HCT116 (cell line): ENCODE measurements around the gene SLC7A8.

Experiments
- CEBPB ChIP-seq: IDR thresholded peaks from 2 replicates; pipeline ENCODE4 v1.6.1; 2012; ENCODE audit warnings: low read depth
- CTCF ChIP-seq, 3 experiments: fragments of 200-600 bp in 1 of 3; sonication (generic) in 1 of 3; IDR thresholded peaks in 2 of 3; conservative IDR thresholded peaks in 1 of 3; 2 replicates each; pipeline ENCODE4 v1.5.1; 2012 to 2017; ENCODE audit warnings: low read depth in 2 of 3, low read length in 2 of 3, antibody characterized with exemption in 1 of 3, borderline replicate concordance in 1 of 3, control low read depth in 1 of 3, mild to moderate bottlenecking in 1 of 3, mixed read lengths in 1 of 3, mixed run types in 1 of 3, moderate library complexity in 1 of 3; ENCODE audit not compliant: insufficient read depth in 1 of 3
- EZH2 ChIP-seq: fragments of 200-600 bp; sonication (generic); IDR thresholded peaks from 2 replicates; pipeline ENCODE4 v1.6.1; 2017; ENCODE audit warnings: antibody characterized with exemption, mixed run types
- EZH2phosphoT487 ChIP-seq: fragments of 200-600 bp; IDR thresholded peaks from 2 replicates; pipeline ENCODE4 v1.6.1; 2018; ENCODE audit warnings: antibody characterized with exemption, borderline replicate concordance
- JUND ChIP-seq: IDR thresholded peaks from 2 replicates; pipeline ENCODE4 v1.6.1; 2012
- POLR2A ChIP-seq: IDR thresholded peaks from 2 replicates; pipeline ENCODE4 v1.7.0; 2011; ENCODE audit warnings: borderline replicate concordance; ENCODE audit not compliant: insufficient read depth, insufficient read length; ENCODE audit errors: extremely low read depth
- POLR2AphosphoS5 ChIP-seq: IDR thresholded peaks from 2 replicates; pipeline ENCODE4 v1.6.1; 2011; ENCODE audit warnings: mild to moderate bottlenecking, low read depth, low read length, moderate library complexity
- RAD21 ChIP-seq: IDR thresholded peaks from 2 replicates; pipeline ENCODE4 v1.6.1; 2012; ENCODE audit warnings: low read depth, mild to moderate bottlenecking
- REST ChIP-seq: IDR thresholded peaks from 2 replicates; pipeline ENCODE4 v1.6.1; 2012; ENCODE audit warnings: low read depth
- SP1 ChIP-seq: IDR thresholded peaks from 2 replicates; pipeline ENCODE4 v1.6.1; 2012; ENCODE audit warnings: low read depth
- ZNF274 ChIP-seq: fragments of 200-500 bp; sonication (Bioruptor generic); IDR thresholded peaks from 2 replicates; pipeline ENCODE4 v1.6.1; 2014; ENCODE audit warnings: mild to moderate bottlenecking, low read depth, low read length, inconsistent platforms

DNA sequence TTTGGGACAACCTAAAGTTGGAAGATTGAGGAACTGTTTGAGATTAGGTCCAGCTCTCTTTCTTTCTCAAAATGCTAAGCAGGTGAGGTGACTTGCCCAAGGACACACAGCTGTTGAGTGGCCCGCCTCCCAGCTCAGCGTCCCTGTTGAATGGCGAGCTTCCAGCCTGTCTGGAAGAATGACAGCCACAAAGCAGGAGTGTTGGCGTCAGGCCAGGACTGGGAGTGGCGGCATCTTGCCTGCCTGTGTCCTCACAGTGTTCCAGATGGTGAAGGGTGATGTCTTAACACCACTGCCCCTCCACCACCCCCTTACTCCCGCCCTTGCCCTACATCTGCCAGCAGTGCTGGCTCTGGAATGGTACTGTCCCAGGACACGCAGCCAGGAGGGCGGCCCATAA is 60.0 kb downstream of the SLC7A8 start:
- TF ChIP-seq CTCF (IDR thresholded peaks at IDR 0.05 in 2 of 3, conservative IDR thresholded peaks at IDR 0.05 in 1 of 3; ENCODE audit: borderline replicate concordance in 1 of 3, insufficient read depth in 1 of 3, low read depth in 2 of 3, low read length in 2 of 3) (no peak), EZH2phosphoT487 (no peak), EZH2 (no peak), POLR2A (no peak), POLR2AphosphoS5 (no peak), CEBPB (no peak), RAD21 (no peak), ZNF274 (no peak), JUND (no peak), SP1 (no peak), REST (no peak)
